ENCODE measurements around the gene PEAR1.
A peak's percentile ranks its signal among the peaks of the same experiment; 100 is the strongest.

Gene PEAR1

DNA sequence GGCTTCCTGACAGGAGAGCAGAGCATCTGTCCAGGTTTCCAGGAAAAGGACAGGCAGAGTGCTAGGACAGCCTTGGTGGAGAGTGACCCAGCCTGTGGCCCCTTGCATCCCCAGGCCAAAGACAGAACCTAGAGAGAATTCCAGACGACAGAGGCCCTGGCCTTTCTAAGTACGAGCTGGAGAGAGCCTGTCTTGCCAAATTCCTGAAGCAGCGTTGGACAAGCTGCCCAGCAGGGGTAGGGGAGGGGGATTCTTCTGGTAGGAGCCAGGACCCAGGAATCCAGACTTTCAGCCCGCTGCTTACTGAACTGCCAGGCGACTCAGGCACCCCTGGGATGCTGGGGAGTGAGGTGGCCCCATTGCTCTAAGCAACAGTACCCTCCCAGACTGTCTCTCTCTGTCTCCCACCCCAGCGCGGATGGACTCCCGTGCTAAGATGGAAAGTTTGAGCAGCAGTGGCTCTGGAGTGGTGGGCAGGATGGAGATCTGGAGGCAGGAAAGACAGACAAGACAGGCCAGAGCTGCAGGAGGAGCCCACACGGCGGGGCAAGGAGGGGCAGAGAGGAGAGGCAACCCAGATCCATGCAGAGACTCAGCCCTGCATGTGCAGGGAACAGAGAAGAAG lies 8.8 kb upstream of the PEAR1 start:
- DNase-seq: no peak

- no peak for DNase-seq
Observed at GRCh38 chr1:156885314-156885713, 8.2 kb upstream of the PEAR1 start.

- DNase-seq: no peak
Observed at GRCh38 chr1:156885880-156886355, 7.6 kb upstream of the PEAR1 start.

DNA sequence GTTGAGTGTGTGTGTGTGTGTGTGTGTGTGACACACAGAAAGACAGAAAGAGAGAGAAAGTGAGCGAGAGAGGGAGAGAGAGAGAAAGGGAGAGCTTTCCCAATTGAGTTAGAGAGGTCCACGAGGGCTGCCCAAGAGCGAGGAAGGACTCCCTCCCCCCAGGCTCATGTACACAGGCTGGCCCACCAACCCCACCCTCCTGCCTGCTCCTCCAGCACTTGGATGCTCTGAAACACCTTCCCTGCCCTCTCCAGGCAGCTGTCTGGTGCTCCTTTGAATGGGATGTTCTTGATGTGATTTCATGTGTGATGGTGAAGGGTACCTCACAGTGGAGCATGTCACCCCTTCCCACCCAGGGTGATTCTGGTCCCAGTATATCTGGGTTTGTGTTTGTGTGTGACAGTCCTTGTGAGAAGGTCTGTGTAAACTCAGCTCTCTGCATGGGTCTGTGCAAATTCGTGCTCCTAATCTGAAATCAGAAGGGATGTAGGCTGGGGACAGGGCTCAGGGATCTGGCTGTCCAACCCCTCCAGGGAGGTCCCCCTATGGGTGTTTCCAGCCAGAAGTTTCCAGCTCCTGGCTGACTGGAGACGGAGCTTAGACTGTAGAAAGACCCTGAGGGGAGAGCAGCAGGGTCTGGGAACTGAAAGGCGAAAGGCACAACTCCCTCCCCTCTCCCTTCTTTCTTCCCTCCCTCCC lies 6.8 kb upstream of the PEAR1 start:
- DNase-seq: no peak

DNA sequence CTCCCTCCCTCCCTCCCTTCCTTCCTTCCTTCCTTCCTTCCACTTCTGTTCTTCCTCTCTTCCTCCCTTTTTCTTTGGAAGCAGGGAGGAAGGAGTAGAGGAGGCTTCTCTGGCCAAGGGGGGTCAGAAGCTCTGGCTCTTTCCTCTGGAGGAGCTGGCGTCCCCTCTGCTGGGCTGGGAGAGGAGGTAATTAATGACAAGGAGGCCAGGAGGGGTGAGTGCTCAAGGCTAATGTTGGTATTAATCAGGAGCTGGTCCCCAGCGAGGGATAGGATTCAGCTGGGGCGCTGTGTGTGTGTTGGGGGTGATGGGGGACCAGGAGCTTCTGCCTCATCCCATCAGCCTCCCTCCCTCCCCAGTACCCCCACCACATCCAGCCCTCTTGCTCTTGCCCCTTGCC lies 6.2 kb upstream of the PEAR1 start:
- no peak for DNase-seq

DNA sequence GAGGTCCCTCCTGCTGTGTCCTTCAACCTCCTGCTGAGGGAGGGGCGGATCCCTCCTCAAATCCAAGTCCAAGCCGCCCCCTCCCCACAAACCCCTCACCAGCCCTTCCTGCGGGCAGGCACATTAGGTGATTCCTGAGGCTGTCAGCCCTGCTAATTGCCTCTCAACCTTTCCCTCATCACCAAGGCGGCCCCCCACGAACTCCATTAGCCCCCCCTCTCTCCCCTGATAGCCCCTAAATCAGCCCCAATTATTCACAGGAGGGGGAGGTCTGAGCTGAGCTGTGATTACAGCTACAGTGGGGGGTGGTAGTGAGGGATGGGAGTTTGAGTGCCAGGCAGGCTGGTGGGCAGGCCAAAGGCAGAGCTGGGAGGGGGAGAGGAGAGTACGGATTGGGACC lies 5.8 kb upstream of the PEAR1 start:
- no peak for DNase-seq

- DNase-seq: peak; percentile 66 to 75
Observed at GRCh38 chr1:156889802-156890580, 3.5 kb upstream of the PEAR1 start.

GRCh38 chr1:156892190-156893047 lies 1.1 kb upstream of the PEAR1 start:
- DNase-seq: peak; percentile 28 to 57

GRCh38 chr1:156894001-156894400 lies 483 bp downstream of the PEAR1 start:
- no peak for DNase-seq

GRCh38 chr1:156894711-156895454 lies 1.4 kb downstream of the PEAR1 start:
- DNase-seq: no peak

GRCh38 chr1:156895455-156895812 lies 1.9 kb downstream of the PEAR1 start:
- DNase-seq: no peak

DNA sequence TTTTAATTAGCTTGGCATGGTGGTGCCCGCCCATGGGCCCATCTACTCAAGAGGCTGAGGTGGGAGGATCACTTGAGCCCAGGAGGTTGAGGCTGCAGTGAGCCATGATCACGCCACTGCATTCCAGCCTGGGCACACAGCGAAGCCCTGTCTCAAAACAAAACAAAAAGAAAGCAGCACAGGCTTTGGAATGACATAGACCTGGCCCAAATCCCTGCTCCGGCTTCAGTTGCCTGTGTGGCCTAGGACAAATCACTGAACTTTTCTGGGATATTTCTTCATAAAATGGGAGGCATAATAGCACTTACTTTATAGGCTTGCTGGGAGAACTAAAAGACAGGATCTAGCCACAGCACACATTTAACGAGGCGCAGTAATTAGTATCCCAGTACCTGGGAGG lies 2.4 kb downstream of the PEAR1 start:
- no peak for DNase-seq

- DNase-seq: no peak
Observed at GRCh38 chr1:156896490-156897033, 3.0 kb downstream of the PEAR1 start.

DNA sequence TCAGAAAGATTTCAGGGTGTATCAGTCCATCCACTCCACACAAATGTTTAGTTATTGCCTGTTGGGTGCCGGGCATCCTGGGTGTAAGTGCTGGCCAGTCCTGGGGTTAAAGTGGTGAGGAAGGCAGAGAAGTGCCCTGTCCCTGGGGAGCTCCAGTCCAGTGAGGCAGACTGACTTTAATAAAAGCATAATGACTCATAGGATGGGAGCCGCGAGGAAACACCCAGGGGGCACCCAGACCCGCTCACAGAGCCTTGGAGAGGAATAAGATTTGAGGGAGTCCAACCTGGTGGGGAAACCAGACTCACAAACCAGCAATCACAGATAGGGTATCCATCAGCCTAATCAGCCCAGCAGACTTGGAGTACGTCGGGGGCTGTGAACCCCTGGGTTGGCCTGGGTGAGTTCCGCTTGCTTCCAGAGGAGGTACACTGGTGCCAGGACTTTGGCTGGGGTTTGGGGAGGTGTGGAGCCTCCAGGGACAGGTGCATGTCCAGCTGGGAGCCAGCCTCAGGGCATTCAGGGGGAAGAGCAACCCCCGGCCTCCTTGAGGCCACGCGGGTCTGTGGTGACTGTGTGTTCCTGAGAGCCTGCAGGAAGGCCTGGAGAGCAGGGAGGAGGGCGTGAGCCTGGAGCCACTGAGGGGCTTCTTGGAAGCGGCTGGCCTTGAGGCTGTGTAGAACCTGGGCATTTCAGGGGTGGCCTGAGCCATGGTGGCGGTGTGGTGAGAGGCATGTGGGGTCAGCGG lies 3.7 kb downstream of the PEAR1 start:
- DNase-seq: no peak

DNA sequence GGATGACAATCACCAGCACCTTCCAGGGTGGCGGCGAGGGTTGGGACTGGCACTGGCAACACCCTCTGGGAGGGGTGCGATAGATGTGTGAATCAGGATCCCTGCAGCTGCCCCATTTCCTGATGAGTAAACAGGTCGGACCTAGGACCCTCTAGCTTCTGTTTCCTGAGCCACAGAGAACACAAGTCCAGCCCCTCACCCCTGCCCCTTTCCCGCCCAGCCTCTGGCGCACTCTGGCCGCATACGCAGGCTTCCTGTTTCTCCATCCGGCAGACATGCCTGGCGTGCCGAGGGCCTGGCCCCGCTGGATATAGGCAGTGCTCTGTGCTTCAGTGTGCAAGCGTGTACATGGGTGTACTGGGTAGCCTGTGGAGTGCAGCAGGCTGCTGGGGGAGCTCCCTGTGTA lies 4.6 kb downstream of the PEAR1 start:
- DNase-seq: no peak

DNA sequence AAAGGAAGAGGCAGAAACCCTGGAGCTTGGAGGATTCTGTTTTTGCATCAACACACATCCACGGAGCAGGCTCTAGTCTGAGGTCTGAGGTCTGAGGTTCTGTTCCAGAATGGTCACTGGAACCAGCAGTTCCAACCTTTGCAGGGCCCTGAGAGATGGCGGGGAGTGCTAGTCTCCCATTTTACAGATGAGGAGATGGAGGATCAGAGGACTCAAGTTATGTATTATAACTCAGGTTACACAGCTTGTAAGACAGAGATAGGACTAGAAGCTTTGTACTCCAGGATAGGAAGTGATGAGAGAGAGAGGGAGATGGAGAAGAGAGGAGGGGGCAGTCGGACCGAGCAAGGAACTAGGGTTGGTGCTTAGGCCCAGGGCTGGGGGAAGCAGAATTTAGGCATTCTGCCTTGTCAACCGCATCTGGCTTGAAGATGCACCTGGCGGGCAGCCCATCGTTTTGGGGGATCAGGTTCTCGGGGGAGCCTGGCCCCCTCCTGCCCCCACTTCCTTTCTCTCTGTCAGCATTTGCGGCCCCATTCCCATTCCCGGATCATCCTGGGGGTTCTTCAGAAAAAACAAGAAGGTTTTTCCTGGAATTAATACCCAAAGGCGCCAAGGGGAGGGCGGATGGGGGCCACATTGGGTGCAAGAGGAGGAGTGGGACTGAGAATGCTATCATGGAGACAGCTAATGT lies 5.6 kb downstream of the PEAR1 start:
- no peak for DNase-seq

DNA sequence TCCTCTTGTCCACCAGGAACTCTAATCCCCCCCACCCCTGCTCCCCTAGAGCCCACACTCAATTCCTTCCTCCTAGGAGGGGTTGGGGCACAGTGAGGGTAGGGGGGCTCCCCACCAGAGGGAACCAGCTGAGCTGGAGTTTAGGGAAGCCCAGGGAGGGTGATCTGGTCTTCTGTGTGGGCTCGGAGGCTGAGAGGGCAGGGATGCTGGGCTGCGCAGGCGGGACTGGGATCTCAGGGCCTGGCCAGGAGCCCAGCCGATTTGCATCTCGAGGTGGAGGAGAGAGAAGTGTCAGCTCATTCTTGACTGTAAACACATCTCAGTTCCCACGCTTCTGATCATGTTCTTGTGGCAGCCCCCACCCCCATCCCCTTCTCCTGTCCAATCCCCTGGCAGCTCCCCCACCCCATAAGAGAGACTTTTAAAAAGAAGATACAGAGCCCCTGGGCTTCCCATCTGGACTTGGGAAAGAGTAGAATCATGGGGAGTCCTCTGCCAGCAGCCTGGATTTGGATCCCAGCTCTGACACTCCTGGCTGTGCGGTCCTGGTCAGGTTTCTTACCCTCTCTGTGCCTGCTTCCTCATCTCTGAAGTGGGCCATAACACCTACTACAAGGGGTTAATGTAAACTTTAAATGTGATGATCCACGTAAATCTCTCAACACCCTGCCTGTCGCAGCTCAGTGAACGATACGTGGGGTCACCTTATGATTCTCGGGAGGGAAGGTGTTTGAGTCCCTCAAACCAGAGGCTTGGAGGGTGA lies 6.6 kb downstream of the PEAR1 start:
- DNase-seq: no peak

GRCh38 chr1:156900896-156901589 lies 7.5 kb downstream of the PEAR1 start:
- no peak for DNase-seq

- no peak for DNase-seq
Observed at GRCh38 chr1:156901590-156901900, 8.0 kb downstream of the PEAR1 start.

Data from AML-193 (cell line).